HG02852 (cell line): ENCODE data around the gene FHAD1.
"Not testable (repeated sequence)": the region's sequence is repeated elsewhere in the genome, so short reads cannot be mapped to it uniquely, and the experiment has no call there.

ENCODE experiments used
- ATAC-seq: cut with Tn5 transposase; IDR thresholded peaks from one replicate; pipeline ENCODE4 v1.9.1; 2021; ENCODE audit warnings: mild to moderate bottlenecking, moderate library complexity; ENCODE audit not compliant: unreplicated experiment

The FHAD1 gene

GRCh38 chr1:15430787-15431570, 184.0 kb downstream of the FHAD1 start:
- peak; percentile 51 for ATAC-seq

- no peak for ATAC-seq
Measured at GRCh38 chr1:15431571-15431948, 184.5 kb downstream of the FHAD1 start.

DNA sequence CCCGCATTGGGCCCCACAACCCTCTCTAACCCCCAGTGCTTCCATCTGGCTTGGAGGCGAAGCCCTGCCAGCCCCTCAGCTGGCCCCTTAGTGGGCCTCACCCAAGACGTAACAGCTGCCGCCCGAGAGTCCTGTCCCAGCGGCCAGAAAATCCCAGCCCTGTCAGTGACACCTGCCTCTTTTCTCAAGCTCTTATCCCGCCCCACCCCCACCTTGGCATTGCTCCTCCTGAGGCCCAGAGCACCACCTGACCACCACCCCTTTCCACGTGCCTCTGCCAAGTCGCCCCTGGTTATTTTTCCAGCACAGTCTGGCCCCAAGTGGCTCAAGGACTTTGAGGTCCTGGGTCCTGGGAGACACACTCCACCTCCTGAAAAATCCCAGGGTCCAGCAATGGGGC, 185.3 kb downstream of the FHAD1 start:
- ATAC-seq: no peak

DNA sequence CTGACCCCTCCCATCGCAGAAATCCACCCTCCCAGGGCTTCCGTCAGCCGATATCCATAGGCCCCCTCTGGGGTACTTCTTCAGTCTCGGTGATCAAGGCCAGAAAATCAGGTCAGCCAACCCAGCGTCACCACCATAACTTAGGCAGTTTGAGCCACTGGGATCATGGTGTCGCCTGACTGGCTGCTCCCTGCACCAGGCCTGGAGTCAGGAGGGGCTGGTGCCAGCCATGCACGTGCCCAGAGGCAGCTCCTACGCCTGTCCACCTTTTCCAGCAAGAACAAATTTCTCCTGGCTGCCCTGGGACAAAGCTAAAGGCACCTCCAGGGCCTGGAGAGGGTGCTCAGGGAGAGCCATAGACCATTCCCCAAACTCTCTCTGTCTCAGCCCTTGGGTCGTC, 186.4 kb downstream of the FHAD1 start:
- ATAC-seq: no peak

GRCh38 chr1:15434739-15435138, 187.7 kb downstream of the FHAD1 start:
- ATAC-seq: not testable (repeated sequence)

DNA sequence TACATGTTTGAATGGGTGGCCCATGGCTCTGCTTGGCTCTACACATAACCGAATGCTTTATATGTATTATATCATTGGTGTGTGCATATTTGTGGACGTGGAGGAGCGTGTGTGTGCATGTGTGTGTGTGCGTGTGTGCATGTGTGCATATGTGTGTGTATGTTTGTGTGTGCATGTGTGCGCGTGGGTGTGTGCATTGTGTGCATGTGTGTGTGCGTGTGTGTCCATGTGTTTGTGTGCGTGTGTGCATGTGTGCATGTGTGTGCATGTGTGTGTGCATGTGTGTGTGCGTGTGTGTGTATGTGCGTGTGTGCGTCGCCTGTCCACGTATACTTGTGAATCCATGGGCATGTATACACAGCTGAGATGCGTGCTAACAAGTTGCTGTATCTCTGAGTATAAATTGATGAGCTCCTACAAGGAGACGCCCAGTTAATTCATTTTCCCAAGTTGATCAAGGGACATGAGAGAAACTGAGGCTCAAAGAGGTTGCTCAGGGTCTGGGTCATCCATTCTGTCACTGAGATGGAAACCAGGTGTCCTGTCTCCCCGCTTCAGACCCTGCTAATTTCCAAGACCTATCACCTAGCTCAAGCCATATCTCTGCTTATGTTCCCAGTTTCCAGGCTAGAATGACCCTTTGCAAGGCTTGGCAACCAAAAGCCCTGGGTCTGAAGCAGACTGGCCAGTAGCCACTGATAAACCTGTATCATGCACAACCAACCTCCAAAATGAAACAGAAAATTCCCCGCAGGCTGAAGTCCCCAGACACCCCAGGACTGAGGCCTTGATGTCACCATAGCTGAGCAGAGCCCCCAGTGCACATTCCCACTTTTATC, 188.4 kb downstream of the FHAD1 start:
- no peak for ATAC-seq

DNA sequence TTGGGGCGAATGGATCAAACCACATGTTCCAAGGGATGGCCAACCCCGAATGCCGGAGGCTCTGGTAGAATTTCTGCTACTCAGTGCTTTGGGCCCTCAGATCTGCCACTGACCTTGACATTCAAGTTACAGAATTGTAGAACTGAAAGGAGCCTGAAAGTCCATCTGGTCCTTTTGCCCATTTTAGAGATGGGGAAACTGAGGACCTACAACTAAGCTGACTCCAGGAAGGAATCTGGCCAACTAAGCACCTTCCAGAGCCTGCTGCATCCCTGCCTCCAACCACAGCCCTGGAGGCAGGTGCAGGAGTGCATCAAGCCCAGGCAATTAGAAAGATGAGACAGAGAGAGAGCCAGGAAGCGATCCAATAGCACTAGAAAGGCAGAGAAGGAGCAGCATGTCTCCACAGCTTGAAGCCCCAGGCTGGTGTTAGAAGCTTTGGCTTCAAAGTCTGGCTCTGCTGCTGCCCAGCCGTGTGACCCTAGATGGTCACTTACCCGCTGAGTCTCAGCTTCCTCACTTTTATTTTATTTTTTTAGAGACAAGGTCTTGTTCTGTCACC, 189.9 kb downstream of the FHAD1 start:
- ATAC-seq: no peak

DNA sequence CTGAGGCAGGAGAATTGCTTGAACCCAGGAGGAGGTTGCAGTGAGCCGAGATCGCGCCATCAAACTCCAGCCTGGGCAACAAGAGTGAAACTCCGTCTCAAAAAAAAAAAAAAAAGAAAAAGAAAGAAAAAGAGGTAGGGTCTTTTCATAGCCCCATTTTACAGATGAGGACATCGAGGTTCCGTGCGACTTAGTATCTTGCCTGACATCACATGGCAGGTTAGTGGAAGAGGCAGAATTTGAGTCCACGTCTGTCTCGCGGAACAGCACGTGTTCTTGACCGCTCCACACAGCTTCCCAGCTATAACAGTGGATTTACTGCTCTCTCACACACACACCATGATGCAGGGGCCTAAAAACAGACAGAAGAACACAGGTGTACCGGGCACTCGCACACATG, 192.3 kb downstream of the FHAD1 start:
- ATAC-seq: no peak

GRCh38 chr1:15440357-15440756, 193.3 kb downstream of the FHAD1 start:
- ATAC-seq: no peak

- no peak for ATAC-seq
Measured at GRCh38 chr1:15441247-15441646, 194.2 kb downstream of the FHAD1 start.

DNA sequence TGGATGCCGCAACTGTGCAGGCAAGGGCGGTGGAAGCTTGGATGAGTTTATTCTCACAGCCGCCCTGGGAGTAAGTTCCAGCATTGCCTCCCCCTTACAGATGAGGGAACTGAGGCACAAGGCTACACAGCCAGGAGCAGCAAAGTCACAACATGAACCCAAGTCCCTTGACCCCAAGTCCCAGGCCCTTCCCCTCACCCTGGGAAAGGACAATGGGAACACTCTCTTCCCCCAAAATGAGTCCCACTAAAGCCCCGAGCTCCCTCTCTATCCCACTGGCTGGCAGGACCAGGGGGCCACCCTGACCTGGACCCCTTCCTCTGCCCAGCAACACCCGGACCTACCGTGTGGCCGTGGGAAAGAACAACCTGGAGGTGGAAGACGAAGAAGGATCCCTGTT, 195.1 kb downstream of the FHAD1 start:
- no peak for ATAC-seq

GRCh38 chr1:15442759-15443158, 195.7 kb downstream of the FHAD1 start:
- ATAC-seq: no peak

DNA sequence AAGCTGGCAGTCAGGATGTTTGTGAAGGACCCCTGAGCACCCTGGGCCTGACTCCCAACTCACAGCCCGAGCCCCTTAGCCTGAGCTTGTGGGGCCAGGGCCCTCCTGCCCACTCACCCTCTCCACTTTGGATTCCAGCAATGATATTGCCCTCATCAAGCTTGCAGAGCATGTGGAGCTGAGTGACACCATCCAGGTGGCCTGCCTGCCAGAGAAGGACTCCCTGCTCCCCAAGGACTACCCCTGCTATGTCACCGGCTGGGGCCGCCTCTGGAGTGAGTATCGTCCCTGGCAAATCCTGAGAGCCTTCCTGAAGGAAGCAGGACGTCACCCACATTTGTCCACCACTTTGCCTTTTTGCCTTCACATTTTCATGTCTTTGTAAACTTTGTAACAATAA, 196.3 kb downstream of the FHAD1 start:
- ATAC-seq: no peak

- no peak for ATAC-seq
Measured at GRCh38 chr1:15444468-15445389, 197.7 kb downstream of the FHAD1 start.

- no peak for ATAC-seq
Measured at GRCh38 chr1:15445390-15446122, 198.5 kb downstream of the FHAD1 start.

DNA sequence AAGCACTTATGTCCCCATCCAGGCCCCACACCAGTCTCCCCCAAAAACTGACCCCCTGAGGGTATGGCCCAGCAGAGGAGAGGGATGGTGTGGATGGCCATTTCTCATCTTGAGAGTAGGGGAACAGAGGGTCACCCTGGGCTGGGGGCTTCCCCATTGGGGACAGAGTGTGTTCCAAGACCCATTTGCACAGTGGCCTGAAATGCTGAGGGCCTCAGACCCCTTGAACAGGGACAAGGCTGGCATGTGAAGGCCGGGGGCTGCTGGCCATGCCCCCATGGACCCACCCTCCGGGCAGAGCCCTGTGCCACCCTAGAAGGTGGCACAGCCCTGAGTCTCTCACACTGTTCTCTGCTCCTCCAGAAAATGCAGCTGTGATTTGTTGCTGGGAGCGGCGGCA, 199.2 kb downstream of the FHAD1 start:
- ATAC-seq: no peak
